Upper lobe of left lung (tissue), 6 donors: ENCODE results near the gene TRIP13. TPM values are rescaled to one million over a fixed set of nuclear protein-coding genes. Genes with fewer than 3 reads are reported as not detected.

Source experiments
- ATAC-seq, 2 donors: fragments of 200-7000 bp; cut with Tn5 transposase; one replicate each; pipeline ENCODE4 v1.9.1; 2022; ENCODE audit warnings: mild to moderate bottlenecking in 2 of 2, moderate library complexity in 2 of 2; ENCODE audit not compliant: low FRiP score in 2 of 2
- DNase-seq, 2 donors: peaks; one replicate each; pipeline ENCODE4 v3.0.0-alpha.2; 2019 to 2020
- H3K27ac ChIP-seq, 4 donors: fragments of 200-600 bp; sonication (generic); one replicate each; pipeline ENCODE4 v1.5.1; 2016 to 2019
- H3K27me3 ChIP-seq, 4 donors: fragments of 200-600 bp; sonication (generic); one replicate each; pipeline ENCODE4 v1.5.1; 2017 to 2019
- H3K36me3 ChIP-seq, 4 donors: fragments of 200-600 bp; sonication (generic); one replicate each; pipeline ENCODE4 v1.5.1; 2016 to 2019
- H3K4me1 ChIP-seq, 4 donors: fragments of 200-600 bp; sonication (generic); one replicate each; pipeline ENCODE4 v1.5.1; 2018 to 2019
- H3K4me3 ChIP-seq, 4 donors: fragments of 200-600 bp; sonication (generic); one replicate each; pipeline ENCODE4 v1.5.1; 2017 to 2019; ENCODE audit warnings: mild to moderate bottlenecking in 2 of 4, moderate library complexity in 1 of 4
- H3K9me3 ChIP-seq, 4 donors: fragments of 200-600 bp; sonication (generic); one replicate each; pipeline ENCODE4 v1.5.1; 2018 to 2019
- EP300 ChIP-seq, 4 donors: sonication (generic); formaldehyde crosslinking; IDR thresholded peaks; one replicate each; pipeline ENCODE4 v1.5.1; 2017; ENCODE audit warnings: antibody characterized with exemption in 4 of 4, control low read depth in 2 of 4
- POLR2A ChIP-seq, 4 donors: fragments of 450-650 bp; IDR thresholded peaks; one replicate each; pipeline ENCODE4 v1.5.1; 2016 to 2017; ENCODE audit warnings: antibody characterized with exemption in 4 of 4, mild to moderate bottlenecking in 2 of 4
- POLR2AphosphoS5 ChIP-seq, 2 donors: sonication (generic); formaldehyde crosslinking; IDR thresholded peaks; one replicate each; pipeline ENCODE4 v1.5.1; 2017; ENCODE audit warnings: antibody characterized with exemption in 2 of 2
- WGBS, 2 donors: methylation state at CpG; one replicate each; pipeline ENCODE4 v1.1.5; 2017 to 2018; 5-methylcytosine and 5-hydroxymethylcytosine counted together
- total RNA-seq, 6 donors: library from RNA; depleted of rRNA in 4 of 6; stranded (reverse); fragments of >200 nt in 4 of 6; gene quantifications; one replicate each; pipeline versions ENCODE4 v1.1.0 to v1.2.1, GENCODE V29; 2016 to 2021
- TF ChIP-seq, protein P1 (sequence below), 6 experiments: fragments of 450-650 bp in 4 of 6; fragments of 200-600 bp in 2 of 6; sonication (generic) in 2 of 6; IDR thresholded peaks; one replicate each; pipeline ENCODE4 v1.5.1; 2016 to 2019; ENCODE audit warnings: antibody characterized with exemption in 6 of 6
- donor health status: DM: no; HTN: no; CAD: no; lungs with moderate emphysema.
- donor health status: DM: no; HTN: yes; CAD: no; lungs with severe emphysema.

The TRIP13 gene
- total RNA-seq, 6 donors from 2014 or later: 1.0 to 2.1 (median 1.5) TPM

DNA sequence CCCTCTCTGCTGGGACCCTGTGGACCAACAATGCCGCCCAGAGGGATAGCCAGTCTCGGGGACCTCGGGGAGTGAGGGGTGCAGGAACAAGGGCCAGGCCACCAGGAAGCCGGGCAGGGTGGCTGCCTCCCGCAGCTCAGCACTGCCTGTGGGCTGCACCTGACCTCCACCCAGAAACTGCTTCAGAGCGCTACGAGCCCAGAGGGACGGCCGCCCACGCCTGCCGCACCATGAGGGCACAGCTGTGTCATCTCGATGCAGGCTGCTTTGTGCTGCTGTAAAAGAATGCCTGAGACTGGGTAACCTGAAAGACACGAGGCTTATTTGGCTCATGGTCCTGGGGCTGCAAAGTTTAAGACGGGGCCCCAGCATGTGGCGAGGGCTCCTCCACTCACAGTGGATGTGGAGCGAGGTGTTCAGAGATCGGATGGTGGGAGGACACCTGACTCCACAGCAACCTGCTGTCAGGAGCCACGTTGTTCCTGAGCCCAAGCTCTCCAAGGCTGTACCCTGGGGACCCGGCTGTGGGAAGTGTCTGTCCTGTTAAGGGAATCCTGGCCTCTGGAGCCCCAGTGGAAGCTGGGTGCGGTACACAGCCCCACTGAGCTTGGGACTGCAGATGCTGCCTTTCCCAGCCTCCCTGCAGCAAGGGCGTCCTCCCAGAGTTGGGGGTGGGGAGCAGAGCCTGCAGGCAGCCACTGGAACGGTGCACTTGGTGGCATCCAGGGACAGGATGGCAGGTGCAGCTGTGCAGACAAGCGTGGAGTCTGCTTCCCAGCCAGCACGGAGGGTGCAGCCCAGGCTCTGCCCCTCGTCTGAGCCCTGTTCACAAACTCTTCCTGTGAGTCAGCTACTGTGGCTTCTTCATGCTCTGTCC lies 30.1 kb upstream of the TRIP13 start:
- ATAC-seq: no peak
- WGBS, 2 donors: 81 to 93% methylated on average over 7 to 25 of the region's 25 CpGs
- H3K36me3 ChIP-seq: peaks cover 19 to 57% (median 45%) of the 10 kb centered on the region in 4 donors

DNA sequence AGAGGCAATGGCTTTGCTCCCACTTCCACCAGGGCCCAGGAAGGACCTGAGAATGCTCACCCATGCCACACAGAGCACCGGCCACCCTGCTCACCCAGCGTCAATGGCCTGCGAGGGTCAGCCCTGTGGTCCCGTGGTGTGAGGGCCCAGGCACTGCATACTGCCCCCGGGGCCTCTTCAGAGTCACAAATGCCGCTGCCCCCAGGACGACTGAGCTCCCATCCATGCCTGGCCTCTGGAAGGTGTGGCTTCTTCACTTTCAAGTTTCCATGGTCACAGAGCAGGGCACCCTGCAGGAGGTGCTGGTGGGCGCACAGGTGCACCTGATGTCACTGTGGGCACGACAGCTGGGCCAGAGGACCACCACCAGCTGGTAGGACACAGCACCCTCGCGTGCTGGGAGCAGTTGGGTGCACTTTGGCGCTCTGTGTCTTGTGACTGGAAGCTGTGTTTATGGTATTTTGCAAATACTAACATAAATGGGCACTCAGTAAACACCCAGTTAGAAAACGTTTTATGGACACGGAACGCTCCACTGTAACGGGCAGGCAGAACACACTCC lies 29.4 kb upstream of the TRIP13 start:
- TF ChIP-seq POLR2AphosphoS5 (IDR thresholded peaks at IDR 0.05): no peak
- TF ChIP-seq POLR2A (IDR thresholded peaks at IDR 0.05): no peak
- TF ChIP-seq, protein P1, sequence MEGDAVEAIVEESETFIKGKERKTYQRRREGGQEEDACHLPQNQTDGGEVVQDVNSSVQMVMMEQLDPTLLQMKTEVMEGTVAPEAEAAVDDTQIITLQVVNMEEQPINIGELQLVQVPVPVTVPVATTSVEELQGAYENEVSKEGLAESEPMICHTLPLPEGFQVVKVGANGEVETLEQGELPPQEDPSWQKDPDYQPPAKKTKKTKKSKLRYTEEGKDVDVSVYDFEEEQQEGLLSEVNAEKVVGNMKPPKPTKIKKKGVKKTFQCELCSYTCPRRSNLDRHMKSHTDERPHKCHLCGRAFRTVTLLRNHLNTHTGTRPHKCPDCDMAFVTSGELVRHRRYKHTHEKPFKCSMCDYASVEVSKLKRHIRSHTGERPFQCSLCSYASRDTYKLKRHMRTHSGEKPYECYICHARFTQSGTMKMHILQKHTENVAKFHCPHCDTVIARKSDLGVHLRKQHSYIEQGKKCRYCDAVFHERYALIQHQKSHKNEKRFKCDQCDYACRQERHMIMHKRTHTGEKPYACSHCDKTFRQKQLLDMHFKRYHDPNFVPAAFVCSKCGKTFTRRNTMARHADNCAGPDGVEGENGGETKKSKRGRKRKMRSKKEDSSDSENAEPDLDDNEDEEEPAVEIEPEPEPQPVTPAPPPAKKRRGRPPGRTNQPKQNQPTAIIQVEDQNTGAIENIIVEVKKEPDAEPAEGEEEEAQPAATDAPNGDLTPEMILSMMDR (IDR thresholded peaks at IDR 0.05): no peak
- TF ChIP-seq EP300 (IDR thresholded peaks at IDR 0.05): no peak
- ATAC-seq (no peak), DNase-seq (no peak)
- H3K9me3 ChIP-seq: no peaks in the 10 kb centered on the region
- no peaks in the 10 kb centered on the region for H3K4me1 ChIP-seq
- H3K36me3 ChIP-seq: peaks cover 26 to 64% (median 52%) of the 10 kb centered on the region in 4 donors
- no peaks in the 10 kb centered on the region for H3K27me3 ChIP-seq
- WGBS, 2 donors: 89 to 90% methylated on average over 9 to 15 of the region's 16 CpGs
- H3K27ac ChIP-seq: no peak overlapping the region
- no peak overlapping the region for H3K4me3 ChIP-seq

More for the DNA sequence above, 30.1 kb upstream of the TRIP13 start:
- H3K27me3 ChIP-seq: no peaks in the 10 kb centered on the region
- TF ChIP-seq EP300 (IDR thresholded peaks at IDR 0.05) (no peak), POLR2AphosphoS5 (IDR thresholded peaks at IDR 0.05) (no peak), POLR2A (IDR thresholded peaks at IDR 0.05) (no peak)
- TF ChIP-seq, protein P1 (IDR thresholded peaks at IDR 0.05): no peak
- no peaks in the 10 kb centered on the region for H3K9me3 ChIP-seq
- no peaks in the 10 kb centered on the region for H3K4me1 ChIP-seq
- H3K27ac ChIP-seq: no peak overlapping the region
- no peak overlapping the region for H3K4me3 ChIP-seq
- DNase-seq: peak in 1 of 2 donors; percentile 73

DNA sequence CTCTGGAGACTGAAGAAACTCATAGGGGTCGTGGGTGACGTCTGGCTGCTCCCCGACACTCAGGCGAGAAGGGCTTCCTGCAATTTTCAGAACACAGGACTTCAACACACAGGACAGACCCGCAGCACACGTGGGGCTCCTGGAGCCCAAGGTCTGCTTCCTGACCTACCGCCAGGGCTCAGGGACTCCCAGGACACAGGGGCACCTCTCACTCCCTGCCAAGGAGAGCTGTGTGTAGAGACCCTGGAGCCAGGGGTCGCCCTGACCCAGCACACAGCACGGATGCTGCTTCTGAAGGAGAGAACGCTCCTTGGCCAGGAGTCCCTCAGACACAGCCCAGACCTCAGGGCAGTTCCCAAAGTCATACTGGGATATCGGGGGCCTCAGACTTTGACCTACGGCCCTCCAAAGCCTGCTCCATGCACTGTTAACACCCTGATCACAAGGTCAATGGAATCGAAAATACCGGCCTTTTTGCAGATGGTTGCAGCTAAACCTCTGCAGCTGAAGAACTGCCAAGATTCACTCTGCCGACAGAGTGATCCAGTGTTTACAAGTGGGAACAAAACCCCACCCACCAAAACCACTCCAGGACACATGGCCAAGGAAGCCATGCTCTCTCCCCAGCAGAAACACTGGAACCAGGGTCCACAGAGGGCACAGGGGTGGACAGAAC lies 28.1 kb upstream of the TRIP13 start:
- ATAC-seq (no peak), DNase-seq (no peak)
- Histone ChIP-seq H3K27me3 (no peaks in the 10 kb centered on the region), H3K4me3 (no peak overlapping the region), H3K36me3 (peaks cover 38 to 77% (median 65%) of the 10 kb centered on the region in 4 donors), H3K9me3 (no peaks in the 10 kb centered on the region), H3K27ac (no peak overlapping the region), H3K4me1 (no peaks in the 10 kb centered on the region)
- TF ChIP-seq POLR2AphosphoS5 (IDR thresholded peaks at IDR 0.05): no peak
- TF ChIP-seq EP300 (IDR thresholded peaks at IDR 0.05): no peak
- TF ChIP-seq, protein P1 (IDR thresholded peaks at IDR 0.05): no peak
- TF ChIP-seq POLR2A (IDR thresholded peaks at IDR 0.05): no peak
- 81 to 87% methylated on average over 9 to 13 of the region's 15 CpGs for WGBS, 2 donors

DNA sequence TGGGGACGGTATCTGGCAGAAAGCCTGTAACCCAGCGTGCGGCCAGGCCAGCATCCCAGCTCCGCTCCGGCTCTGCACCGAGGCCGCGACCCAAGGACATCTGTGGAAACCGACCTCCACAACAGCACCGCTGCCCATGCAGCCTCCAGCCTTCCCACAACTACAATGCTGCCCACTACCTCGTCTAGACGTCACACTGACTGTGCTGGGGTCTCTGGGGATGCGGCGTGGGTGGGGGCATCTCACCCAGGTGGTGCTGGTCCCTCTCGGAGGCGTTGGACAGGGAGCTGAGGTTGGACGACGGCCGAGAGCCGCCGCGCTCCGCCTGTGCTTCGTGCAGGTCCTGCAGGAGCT lies 27.5 kb upstream of the TRIP13 start:
- DNase-seq (peak in 1 of 2 donors; percentile 83), ATAC-seq (no peak)
- TF ChIP-seq POLR2A (IDR thresholded peaks at IDR 0.05) (no peak), EP300 (IDR thresholded peaks at IDR 0.05) (no peak), POLR2AphosphoS5 (IDR thresholded peaks at IDR 0.05) (no peak)
- TF ChIP-seq, protein P1 (IDR thresholded peaks at IDR 0.05): no peak
- WGBS, 2 donors: 90 to 98% methylated on average over 18 to 24 of the region's 24 CpGs
- H3K36me3 ChIP-seq: peaks cover 43 to 82% (median 70%) of the 10 kb centered on the region in 4 donors
- H3K27me3 ChIP-seq: no peaks in the 10 kb centered on the region
- no peak overlapping the region for H3K4me3 ChIP-seq
- no peaks in the 10 kb centered on the region for H3K4me1 ChIP-seq
- no peaks in the 10 kb centered on the region for H3K9me3 ChIP-seq
- no peak overlapping the region for H3K27ac ChIP-seq
